Measurements from ENCODE around the gene GJA4. TPM values are rescaled to one million over a fixed set of nuclear protein-coding genes. Genes with fewer than 3 reads are reported as not detected.
A peak's percentile ranks its signal among the peaks of the same experiment; 100 is the strongest.

GJA4 gene
- polyA plus RNA-seq, 1 donor from 2014 or later: not detected

GRCh38 chr1:34785875-34786470, 6.8 kb upstream of the GJA4 start:
- Histone ChIP-seq H3K27me3 (ENCODE audit: insufficient read depth, low read depth, low read length) (peaks cover 28% of the 10 kb centered on the region), H3K9me2 (ENCODE audit: insufficient read depth, low read length) (no peaks in the 10 kb centered on the region), H4K20me1 (ENCODE audit: insufficient read depth) (no peaks in the 10 kb centered on the region), H3K36me3 (ENCODE audit: insufficient read depth, low read length) (no peaks in the 10 kb centered on the region), H3K9ac (ENCODE audit: low read length) (no peak overlapping the region), H3K79me2 (replicated peaks; ENCODE audit: insufficient read depth, low read length) (no peaks in the 10 kb centered on the region), H3K27ac (ENCODE audit: low read length) (no peak overlapping the region), H2AFZ (ENCODE audit: low read depth, low read length) (no peak overlapping the region), H3F3A (ENCODE audit: insufficient read depth, low read length, poor library complexity, severe bottlenecking) (no peaks in the 10 kb centered on the region), H3K4me3 (ENCODE audit: low read length) (no peak overlapping the region), H3K9me3 (ENCODE audit: low read length) (no peaks in the 10 kb centered on the region), H3K4me2 (ENCODE audit: low read length) (no peak overlapping the region)
- TF ChIP-seq, protein P1, sequence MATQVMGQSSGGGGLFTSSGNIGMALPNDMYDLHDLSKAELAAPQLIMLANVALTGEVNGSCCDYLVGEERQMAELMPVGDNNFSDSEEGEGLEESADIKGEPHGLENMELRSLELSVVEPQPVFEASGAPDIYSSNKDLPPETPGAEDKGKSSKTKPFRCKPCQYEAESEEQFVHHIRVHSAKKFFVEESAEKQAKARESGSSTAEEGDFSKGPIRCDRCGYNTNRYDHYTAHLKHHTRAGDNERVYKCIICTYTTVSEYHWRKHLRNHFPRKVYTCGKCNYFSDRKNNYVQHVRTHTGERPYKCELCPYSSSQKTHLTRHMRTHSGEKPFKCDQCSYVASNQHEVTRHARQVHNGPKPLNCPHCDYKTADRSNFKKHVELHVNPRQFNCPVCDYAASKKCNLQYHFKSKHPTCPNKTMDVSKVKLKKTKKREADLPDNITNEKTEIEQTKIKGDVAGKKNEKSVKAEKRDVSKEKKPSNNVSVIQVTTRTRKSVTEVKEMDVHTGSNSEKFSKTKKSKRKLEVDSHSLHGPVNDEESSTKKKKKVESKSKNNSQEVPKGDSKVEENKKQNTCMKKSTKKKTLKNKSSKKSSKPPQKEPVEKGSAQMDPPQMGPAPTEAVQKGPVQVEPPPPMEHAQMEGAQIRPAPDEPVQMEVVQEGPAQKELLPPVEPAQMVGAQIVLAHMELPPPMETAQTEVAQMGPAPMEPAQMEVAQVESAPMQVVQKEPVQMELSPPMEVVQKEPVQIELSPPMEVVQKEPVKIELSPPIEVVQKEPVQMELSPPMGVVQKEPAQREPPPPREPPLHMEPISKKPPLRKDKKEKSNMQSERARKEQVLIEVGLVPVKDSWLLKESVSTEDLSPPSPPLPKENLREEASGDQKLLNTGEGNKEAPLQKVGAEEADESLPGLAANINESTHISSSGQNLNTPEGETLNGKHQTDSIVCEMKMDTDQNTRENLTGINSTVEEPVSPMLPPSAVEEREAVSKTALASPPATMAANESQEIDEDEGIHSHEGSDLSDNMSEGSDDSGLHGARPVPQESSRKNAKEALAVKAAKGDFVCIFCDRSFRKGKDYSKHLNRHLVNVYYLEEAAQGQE (IDR thresholded peaks at IDR 0.05; ENCODE audit: borderline replicate concordance): no peak
- TF ChIP-seq RAD21 (conservative IDR thresholded peaks at IDR 0.05): no peak
- TF ChIP-seq EP300 (conservative IDR thresholded peaks at IDR 0.05; ENCODE audit: poor library complexity, severe bottlenecking): no peak
- no peak for TF ChIP-seq EZH2 (IDR thresholded peaks at IDR 0.05; ENCODE audit: borderline replicate concordance, insufficient read depth, low read length, poor library complexity, severe bottlenecking)
- no peak for TF ChIP-seq POLR2AphosphoS5 (IDR thresholded peaks at IDR 0.05)
- TF ChIP-seq TAF1 (IDR thresholded peaks at IDR 0.05; ENCODE audit: low read depth): no peak

DNA sequence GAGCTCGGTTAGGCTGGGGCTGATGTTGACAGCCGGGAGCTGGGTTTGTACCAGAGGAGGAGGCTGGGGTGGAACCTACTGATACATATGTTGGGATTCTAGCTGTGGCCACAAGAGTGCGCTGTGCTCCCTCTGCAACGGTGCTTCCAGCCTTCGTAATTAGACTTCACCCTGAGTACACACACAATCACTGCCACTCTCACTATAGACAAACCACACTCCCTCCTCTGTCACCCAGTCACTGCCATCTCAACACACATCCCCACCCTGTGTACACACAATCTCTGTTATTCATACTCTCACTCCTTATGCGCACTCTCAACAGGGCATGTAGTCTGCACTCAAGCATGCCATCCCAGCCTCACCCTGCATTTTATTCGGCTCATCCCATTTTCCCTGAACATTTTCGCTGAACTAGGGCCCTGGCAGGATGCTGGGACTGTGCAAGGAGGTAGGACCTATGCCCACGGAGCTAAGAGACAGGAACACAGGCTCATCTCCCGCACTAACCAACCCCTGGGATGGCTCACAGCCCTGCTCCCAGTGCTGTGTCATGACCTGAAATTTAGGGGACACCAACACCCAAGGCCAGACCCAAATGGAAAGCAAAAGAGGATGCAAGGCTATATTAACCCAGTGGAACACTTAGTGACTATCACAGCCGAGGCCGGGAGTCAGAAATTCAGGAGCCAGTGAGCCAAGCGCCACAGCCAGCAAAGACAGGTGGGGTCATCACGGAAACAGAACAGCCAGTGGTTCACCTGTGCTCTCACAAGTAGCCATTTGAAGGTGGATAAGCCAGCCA, 6.1 kb upstream of the GJA4 start:
- Histone ChIP-seq H4K20me1 (ENCODE audit: insufficient read depth) (no peaks in the 10 kb centered on the region), H3K4me2 (ENCODE audit: low read length) (no peak overlapping the region), H3K4me3 (ENCODE audit: low read length) (no peak overlapping the region), H3K79me2 (replicated peaks; ENCODE audit: insufficient read depth, low read length) (no peaks in the 10 kb centered on the region), H3K27me3 (ENCODE audit: insufficient read depth, low read depth, low read length) (peaks cover 21% of the 10 kb centered on the region), H3K27ac (ENCODE audit: low read length) (no peak overlapping the region), H3K9ac (ENCODE audit: low read length) (peak overlapping the region; percentile 2), H3K9me2 (ENCODE audit: insufficient read depth, low read length) (no peaks in the 10 kb centered on the region), H2AFZ (ENCODE audit: low read depth, low read length) (no peak overlapping the region), H3K36me3 (ENCODE audit: insufficient read depth, low read length) (no peaks in the 10 kb centered on the region), H3F3A (ENCODE audit: insufficient read depth, low read length, poor library complexity, severe bottlenecking) (no peaks in the 10 kb centered on the region), H3K9me3 (ENCODE audit: low read length) (no peaks in the 10 kb centered on the region)
- TF ChIP-seq MXI1 (conservative IDR thresholded peaks at IDR 0.05; ENCODE audit: poor library complexity, severe bottlenecking): peak; percentile 39
- peak; percentile 88 for TF ChIP-seq RAD21 (conservative IDR thresholded peaks at IDR 0.05)
- TF ChIP-seq POLR2AphosphoS5 (IDR thresholded peaks at IDR 0.05): no peak
- TF ChIP-seq, protein P1 (IDR thresholded peaks at IDR 0.05; ENCODE audit: borderline replicate concordance): no peak
- TF ChIP-seq EZH2 (IDR thresholded peaks at IDR 0.05; ENCODE audit: borderline replicate concordance, insufficient read depth, low read length, poor library complexity, severe bottlenecking): no peak
- TF ChIP-seq, protein P2, sequence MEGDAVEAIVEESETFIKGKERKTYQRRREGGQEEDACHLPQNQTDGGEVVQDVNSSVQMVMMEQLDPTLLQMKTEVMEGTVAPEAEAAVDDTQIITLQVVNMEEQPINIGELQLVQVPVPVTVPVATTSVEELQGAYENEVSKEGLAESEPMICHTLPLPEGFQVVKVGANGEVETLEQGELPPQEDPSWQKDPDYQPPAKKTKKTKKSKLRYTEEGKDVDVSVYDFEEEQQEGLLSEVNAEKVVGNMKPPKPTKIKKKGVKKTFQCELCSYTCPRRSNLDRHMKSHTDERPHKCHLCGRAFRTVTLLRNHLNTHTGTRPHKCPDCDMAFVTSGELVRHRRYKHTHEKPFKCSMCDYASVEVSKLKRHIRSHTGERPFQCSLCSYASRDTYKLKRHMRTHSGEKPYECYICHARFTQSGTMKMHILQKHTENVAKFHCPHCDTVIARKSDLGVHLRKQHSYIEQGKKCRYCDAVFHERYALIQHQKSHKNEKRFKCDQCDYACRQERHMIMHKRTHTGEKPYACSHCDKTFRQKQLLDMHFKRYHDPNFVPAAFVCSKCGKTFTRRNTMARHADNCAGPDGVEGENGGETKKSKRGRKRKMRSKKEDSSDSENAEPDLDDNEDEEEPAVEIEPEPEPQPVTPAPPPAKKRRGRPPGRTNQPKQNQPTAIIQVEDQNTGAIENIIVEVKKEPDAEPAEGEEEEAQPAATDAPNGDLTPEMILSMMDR (IDR thresholded peaks at IDR 0.05; ENCODE audit: poor library complexity, severe bottlenecking): peak; percentile 94
- TF ChIP-seq EP300 (conservative IDR thresholded peaks at IDR 0.05; ENCODE audit: poor library complexity, severe bottlenecking): peak; percentile 56
- TF ChIP-seq SMC3 (conservative IDR thresholded peaks at IDR 0.05; ENCODE audit: poor library complexity): peak; percentile 89
- peak; percentile 38 for TF ChIP-seq TAF1 (IDR thresholded peaks at IDR 0.05; ENCODE audit: low read depth)

Measured in neural cell (in vitro differentiated cells).